ENCODE measurements around the gene BABAM2.

The BABAM2 gene

DNA sequence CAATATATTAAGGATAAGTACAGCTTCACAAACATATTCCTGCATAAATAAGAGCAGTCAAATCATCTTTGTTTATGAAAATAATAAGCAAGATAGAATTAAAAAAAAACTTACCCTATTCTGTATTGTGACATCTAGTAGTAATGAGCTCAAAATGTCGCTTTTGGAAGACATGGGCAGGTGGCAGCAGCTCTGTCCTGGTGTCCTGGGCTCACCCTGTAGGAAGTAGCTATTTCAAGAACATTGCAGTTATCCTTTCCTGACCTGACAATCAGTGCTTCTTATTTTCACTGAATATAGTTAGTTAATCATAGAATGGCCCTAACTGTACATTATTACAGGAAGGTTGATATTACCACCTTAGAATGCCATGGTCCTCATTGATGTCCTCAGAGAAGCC lies 229.1 kb downstream of the BABAM2 start:
- DNase-seq (ENCODE audit: low read depth, low spot score): no peak

DNA sequence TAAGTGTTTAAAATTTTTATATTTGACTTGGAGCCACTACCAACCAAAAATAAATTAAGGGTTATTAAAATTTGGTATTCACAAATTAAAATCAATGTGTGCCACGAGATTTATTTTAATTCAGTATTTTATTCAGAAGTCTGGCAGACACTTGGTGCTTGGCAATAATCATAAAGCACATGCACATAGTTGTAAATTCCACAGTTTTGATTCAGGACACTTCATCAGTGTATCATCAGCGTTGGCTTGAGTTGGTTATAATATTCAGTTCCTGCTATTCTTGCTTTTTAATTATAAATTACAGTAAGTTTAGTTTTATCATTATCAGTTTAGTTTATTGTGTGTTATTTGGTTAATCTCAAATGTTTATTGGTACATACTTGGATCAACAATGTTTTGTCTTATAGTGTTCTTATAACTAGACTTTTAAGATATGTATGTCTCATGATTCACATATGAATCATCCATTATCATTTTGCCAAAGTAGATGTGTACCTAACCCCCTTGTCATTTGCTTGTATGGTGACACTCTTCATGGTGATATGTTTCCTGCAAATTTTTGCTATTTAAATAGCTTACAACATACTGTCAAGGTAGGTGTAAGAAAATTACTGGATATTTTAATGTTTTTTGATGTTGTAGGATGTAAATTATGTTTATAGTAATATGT lies 237.9 kb downstream of the BABAM2 start:
- no peak for DNase-seq (ENCODE audit: low read depth, low spot score)

- DNase-seq (ENCODE audit: low read depth, low spot score): no peak
Measured at GRCh38 chr2:28129955-28130695, 239.6 kb downstream of the BABAM2 start.

GRCh38 chr2:28133778-28134177 lies 243.2 kb downstream of the BABAM2 start:
- DNase-seq (ENCODE audit: low read depth, low spot score): no peak

DNA sequence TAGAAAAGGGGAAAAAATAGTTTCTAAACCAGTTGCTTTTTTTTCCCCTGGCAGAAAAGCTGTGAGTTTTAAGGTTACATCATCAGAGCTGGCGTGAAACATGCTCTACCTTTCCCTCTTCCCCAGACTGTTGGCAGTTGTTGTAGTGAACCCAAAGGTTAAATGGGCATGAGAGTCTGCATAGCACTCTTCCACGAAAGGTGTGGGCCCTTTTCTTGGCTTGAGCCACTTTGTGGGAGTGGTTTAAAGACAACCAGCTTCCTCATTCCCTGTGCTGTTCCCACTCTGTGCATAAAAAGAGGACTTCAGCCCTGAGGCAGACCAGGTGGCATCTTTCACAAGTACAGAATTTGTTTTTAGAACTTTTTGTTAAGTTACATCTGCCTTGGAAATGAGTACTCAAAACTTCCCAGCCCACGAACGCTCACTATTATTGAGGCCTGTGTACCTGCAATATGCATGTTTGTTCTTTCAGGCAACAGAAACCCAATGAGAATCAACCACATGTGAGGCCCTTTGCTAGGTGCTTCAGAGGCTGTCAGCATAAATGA lies 243.8 kb downstream of the BABAM2 start:
- DNase-seq (ENCODE audit: low read depth, low spot score): no peak

DNA sequence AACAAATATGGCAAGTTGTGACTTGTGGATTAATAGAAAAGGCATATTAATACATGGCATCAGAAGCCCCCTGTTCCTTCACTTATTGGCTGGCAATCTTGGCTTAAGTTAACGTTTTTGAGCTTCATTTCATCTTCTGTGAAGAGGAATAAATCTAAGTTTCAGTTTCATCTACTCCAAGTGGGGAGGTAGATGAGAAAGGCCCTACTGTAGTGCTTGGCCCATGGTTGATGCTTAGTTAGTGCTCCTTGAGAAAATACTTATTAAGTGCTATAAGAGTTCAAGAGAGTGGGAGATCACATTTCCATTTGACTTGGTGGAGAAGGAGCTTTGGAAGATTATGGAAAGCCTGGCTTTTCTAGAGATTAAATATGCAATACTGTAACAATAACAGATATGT lies 244.3 kb downstream of the BABAM2 start:
- DNase-seq (ENCODE audit: low read depth, low spot score): no peak

GRCh38 chr2:28135324-28135723 lies 244.8 kb downstream of the BABAM2 start:
- no peak for DNase-seq (ENCODE audit: low read depth, low spot score)

DNA sequence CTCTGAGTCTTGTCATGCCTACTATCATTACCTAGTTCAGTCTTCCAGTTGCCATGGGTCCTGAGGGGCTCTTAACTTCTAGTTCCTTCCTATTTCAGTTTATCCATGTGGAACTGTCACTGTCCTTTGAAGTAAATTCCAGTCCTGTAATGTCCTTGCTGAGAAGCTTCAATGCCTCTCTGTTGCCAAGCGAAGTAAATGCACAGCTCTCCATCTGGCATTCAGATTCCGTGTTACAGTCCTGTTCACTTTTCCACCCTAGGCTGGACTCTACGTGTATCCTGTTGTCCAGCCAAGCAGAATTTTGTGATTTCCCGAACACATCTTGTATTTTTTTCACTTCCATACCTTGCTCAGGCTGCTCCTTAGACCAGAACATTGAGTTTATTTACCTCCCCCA lies 245.3 kb downstream of the BABAM2 start:
- no peak for DNase-seq (ENCODE audit: low read depth, low spot score)

DNA sequence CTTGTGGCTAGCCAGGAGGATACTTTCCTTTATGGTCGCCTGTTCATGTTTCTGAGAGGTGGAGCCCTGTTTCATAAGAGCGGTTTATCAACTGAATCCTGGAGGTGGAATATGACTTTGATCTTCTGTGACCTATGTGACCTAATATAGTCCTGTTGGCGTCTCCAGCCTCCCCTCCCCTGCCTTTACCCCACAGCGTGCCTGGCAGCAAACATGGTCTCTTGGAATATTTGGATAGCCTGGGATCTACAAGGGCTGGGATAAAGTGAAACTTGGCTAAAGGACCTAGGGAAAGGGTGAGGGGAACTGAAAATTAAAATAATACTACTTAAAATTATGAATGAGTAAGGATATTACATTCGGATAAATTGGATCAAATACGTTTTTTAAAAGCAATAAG lies 246.0 kb downstream of the BABAM2 start:
- no peak for DNase-seq (ENCODE audit: low read depth, low spot score)

- no peak for DNase-seq (ENCODE audit: low read depth, low spot score)
Measured at GRCh38 chr2:28137221-28137620, 246.7 kb downstream of the BABAM2 start.

GRCh38 chr2:28142386-28142785 lies 251.9 kb downstream of the BABAM2 start:
- no peak for DNase-seq (ENCODE audit: low read depth, low spot score)

DNA sequence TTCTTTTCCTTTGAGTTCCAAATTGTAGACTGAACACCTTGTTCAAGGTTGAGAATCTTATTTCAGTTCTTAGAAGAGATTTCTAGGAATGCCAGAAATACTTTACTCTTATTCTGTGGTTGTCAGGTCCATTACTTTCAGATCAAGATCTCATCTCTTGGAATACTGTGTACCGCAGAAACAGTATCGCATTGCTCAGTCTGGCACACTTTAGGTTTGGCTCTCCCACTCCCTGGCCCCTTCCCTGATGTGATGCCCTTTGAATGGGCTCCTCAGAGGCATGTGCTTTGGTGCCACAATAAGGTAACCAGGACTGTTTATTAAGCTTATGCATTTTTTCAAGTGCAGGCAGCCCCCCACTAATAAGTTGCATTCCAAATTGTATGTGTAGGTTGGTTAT lies 257.5 kb downstream of the BABAM2 start:
- DNase-seq (ENCODE audit: low read depth, low spot score): no peak

DNA sequence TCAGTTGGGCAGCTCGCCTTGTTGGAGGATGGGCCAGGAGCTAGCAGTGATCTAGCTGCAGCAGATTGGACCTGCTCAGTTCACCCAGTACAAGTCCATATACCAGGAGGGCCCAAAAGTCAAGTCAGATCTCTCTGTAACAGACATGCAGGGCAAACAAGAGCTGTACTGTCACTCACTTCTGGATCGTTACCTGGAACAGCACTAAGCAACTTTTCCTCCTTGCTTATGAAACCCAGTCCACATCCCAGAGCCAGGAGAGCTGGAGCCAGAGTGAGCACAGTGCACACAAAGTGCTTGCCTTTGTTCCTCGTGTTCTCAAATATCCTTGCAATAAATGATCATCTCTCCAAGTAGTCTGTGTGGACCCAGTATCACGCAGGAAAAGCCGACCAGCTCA lies 258.0 kb downstream of the BABAM2 start:
- DNase-seq (ENCODE audit: low read depth, low spot score): no peak

DNA sequence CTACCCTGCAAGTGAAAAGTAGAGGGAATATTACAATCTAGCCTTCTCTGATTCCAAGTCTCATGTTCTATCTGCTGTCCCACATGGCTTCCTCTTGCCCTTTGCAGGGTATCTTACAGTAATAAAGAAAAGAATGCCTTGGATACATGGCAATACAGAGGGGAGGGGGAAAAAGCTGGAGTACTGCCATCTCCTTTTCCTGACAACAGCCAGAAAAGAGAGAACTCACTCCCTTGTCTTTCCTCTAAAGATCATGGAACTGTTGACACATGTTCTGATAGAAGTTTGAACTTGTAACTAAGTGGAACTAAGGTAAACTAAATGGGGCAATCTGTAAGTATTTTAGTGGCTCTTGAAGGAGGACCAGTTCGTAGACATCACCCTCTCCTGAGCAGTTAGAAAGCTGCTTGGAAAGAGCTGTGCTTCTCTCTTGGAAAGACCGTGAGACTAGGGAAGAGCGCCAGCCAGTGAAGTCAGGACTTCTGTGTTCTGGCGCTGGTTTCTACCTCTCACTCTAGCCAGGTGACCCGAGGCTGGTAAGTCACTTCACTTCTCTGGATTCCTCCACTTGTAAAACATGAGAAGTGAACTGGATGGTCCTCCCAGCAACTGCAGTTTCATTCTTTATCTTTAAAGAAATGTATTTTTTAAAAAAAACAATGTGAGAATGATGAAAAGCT lies 259.8 kb downstream of the BABAM2 start:
- DNase-seq (ENCODE audit: low read depth, low spot score): no peak

GRCh38 chr2:28150994-28151393 lies 260.5 kb downstream of the BABAM2 start:
- DNase-seq (ENCODE audit: low read depth, low spot score): no peak

DNA sequence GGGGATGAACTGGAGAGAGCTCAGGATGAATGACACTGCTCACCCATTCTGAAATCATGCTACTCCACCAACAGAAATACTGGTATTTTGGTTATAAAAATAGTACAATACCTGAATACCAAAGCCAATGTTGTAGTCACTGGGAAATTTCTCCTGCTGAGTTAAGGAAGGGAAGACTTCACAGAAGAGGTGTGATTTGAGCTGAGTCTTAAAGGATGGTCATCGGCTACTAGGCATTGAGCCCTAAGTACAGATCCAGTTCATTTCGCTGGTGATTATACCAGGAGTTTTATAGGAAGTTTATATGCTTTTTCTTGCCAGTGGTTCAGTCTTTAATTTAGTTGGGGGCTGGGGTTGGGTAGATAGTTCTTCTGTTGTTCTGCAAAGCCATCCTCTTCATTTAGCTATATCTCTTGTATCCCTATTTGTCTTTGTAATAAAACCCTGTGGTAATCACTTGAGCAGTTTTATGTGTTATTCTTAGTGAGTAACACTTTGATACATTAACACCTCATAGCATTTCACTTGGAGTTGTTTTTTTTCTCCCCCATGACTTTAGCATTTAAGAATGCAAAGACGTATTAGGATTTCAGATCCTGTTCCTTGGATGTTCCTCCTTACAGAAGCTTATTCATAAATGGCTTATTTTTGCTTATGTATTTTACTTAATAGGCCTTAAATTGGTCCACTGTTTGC lies 262.2 kb downstream of the BABAM2 start:
- DNase-seq (ENCODE audit: low read depth, low spot score): no peak

DNA sequence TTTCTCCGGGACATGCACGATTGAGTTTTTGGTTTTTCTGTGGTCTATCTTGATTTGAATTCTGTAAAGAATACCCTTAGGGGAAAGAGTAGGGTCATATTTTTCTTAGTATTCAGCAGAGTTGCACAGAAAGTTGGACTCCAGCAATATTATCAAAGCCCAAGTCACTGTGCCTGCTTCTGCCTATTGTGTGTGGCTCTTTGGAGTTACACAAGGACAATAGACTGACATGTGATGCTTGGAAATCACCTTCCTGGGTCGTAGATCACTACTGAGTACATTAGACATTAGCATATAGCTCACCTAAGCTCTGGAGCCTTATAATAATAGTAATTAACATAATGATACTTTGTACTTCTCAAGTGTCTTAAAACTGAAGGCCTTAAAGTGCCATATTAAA lies 263.3 kb downstream of the BABAM2 start:
- no peak for DNase-seq (ENCODE audit: low read depth, low spot score)

DNA sequence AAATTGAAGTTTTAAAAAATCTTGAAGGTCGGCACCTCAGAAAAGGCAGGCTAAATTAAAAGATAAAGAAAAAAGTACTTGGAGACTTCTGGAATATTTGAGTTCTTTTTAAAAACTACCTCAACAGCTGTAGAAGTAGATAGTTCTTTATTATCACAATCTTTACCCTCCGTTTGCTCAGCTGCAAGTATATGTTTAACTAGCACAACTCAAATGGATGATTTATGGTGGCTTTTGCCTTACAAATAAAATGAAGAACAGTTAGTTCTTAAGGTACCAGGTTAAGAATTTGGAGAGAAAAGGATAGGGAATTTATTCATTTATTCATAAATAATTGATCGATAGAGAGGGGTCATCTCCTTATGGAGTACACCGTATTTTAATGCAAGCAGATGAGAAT lies 264.6 kb downstream of the BABAM2 start:
- no peak for DNase-seq (ENCODE audit: low read depth, low spot score)

DNA sequence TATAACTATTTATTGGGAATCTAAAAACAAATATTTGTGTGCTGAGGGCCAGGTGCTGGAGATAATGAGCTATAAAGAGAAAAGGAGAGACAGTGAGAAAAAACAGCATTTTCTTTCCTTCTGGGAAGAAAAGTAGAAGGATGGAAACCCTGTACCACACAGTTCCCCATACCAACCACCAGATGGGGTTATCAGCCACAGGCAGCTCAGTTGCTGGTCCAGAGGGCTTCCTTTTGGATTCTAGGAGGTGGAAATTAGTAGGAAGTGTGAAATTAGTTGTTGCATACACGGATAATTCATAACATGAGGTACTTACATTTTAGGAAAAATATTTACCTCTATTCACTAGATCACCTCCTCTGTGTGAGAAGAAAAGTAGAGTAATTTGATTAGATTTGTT lies 265.1 kb downstream of the BABAM2 start:
- peak; percentile 9 for DNase-seq (ENCODE audit: low read depth, low spot score)

- no peak for DNase-seq (ENCODE audit: low read depth, low spot score)
Measured at GRCh38 chr2:28158791-28159190, 268.3 kb downstream of the BABAM2 start.

DNA sequence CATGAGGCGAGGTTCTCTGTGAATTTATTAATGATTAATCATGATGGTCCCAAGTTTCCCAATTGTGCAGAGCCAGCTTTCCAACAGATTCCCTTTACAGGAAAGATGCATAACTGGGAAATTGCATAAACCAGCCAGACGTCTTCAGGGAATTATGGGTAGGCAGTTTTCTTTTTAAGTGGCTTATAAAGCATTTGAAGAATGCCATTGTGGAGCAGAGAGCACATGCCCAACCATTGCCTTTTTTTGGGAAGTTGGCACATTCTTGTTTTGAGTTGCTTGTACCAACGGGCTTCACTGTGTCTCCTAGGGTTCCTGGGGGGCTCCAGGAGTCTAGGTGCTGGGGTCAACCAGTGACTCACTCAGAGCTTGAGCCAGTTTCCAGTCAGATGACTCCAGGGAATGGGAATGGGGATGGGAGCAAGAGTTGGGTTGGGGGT lies 270.5 kb downstream of the BABAM2 start:
- DNase-seq (ENCODE audit: low read depth, low spot score): no peak

DNA sequence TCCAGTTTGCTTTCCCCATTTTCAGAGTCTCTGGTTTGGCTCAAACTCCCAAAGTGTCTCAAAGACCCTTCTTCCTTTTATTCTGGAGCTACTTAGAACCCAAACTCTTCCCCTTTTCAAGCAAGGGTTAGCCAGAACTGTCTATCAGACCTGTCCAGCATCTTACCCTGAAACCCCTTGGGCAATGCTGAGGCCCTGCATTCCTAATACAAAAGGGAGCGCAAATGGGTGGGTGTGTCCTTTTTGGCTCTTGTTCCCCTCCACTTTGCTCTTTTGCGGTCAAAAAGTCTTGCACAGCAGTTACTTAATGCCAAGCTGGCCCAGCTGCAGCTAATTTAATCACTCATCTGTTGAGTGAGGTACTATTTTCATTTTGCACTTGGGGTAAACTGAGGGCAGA lies 270.9 kb downstream of the BABAM2 start:
- DNase-seq (ENCODE audit: low read depth, low spot score): no peak
